NCI-H1417 treated with DMSO at 0.1 percent for 48 hours (cell line): ENCODE results near the gene PSAP.
"Not testable (repeated sequence)": the region's sequence is repeated elsewhere in the genome, so short reads cannot be mapped to it uniquely, and the experiment has no call there.

Experiments
- DNase-seq: peaks from one replicate; lab custom pipeline; 2025; lab: John Stamatoyannopoulos, UW

PSAP gene

GRCh38 chr10:71873582-71874211 is 22.6 kb upstream of the PSAP start:
- DNase-seq: no peak

- not testable (repeated sequence) for DNase-seq
These were observed 18.6 kb upstream of the PSAP start for GRCh38 chr10:71869601-71870000.

GRCh38 chr10:71868192-71868697 is 17.2 kb upstream of the PSAP start:
- no peak for DNase-seq

- no peak for DNase-seq
These were observed 14.6 kb upstream of the PSAP start for GRCh38 chr10:71865561-71866041.

- DNase-seq: no peak
These were observed 13.9 kb upstream of the PSAP start for GRCh38 chr10:71864911-71865361.

- DNase-seq: no peak
These were observed 12.2 kb upstream of the PSAP start for GRCh38 chr10:71863203-71863602.

GRCh38 chr10:71860243-71861029 is 9.4 kb upstream of the PSAP start:
- DNase-seq: no peak

- DNase-seq: no peak
These were observed 7.2 kb upstream of the PSAP start for GRCh38 chr10:71857934-71858890.

- no peak for DNase-seq
These were observed 5.6 kb upstream of the PSAP start for GRCh38 chr10:71856619-71857018.

- no peak for DNase-seq
These were observed 3.0 kb upstream of the PSAP start for GRCh38 chr10:71854031-71854430.

GRCh38 chr10:71852355-71852937 is 1.4 kb upstream of the PSAP start:
- no peak for DNase-seq

- not testable (repeated sequence) for DNase-seq
These were observed 529 bp upstream of the PSAP start for GRCh38 chr10:71851465-71852095.

GRCh38 chr10:71850021-71850742 is 869 bp downstream of the PSAP start:
- no peak for DNase-seq

- DNase-seq: no peak
These were observed 1.6 kb downstream of the PSAP start for GRCh38 chr10:71849461-71849908.

GRCh38 chr10:71848325-71849275 is 2.5 kb downstream of the PSAP start:
- no peak for DNase-seq

- DNase-seq: no peak
These were observed 3.6 kb downstream of the PSAP start for GRCh38 chr10:71847418-71847817.

- DNase-seq: no peak
These were observed 4.2 kb downstream of the PSAP start for GRCh38 chr10:71846816-71847215.

GRCh38 chr10:71845410-71846405 is 5.3 kb downstream of the PSAP start:
- DNase-seq: no peak
